T-helper 2 cell treated with Interferon-gamma antibody and Interleukin-4, amounts not matched to agents 100 ng/mL and 5 ng/mL, for 36 hours (primary cell): ENCODE results near the gene SH3BP5. TPM values are rescaled to one million over a fixed set of nuclear protein-coding genes. Genes with fewer than 3 reads are reported as not detected.

ENCODE experiments used
- intact Hi-C: fragments of 100-400 bp; cut with micrococcal nuclease; formaldehyde crosslinking; loops from one replicate; pipeline ENCODE4 v1.15.1; 2023
- total RNA-seq: library from RNA; stranded (reverse); gene quantifications from 2 replicates; pipeline ENCODE4 v1.2.3, GENCODE V29; 2022

Gene SH3BP5
- total RNA-seq, 1 donor from 2014 or later, result 41.9 TPM

DNA sequence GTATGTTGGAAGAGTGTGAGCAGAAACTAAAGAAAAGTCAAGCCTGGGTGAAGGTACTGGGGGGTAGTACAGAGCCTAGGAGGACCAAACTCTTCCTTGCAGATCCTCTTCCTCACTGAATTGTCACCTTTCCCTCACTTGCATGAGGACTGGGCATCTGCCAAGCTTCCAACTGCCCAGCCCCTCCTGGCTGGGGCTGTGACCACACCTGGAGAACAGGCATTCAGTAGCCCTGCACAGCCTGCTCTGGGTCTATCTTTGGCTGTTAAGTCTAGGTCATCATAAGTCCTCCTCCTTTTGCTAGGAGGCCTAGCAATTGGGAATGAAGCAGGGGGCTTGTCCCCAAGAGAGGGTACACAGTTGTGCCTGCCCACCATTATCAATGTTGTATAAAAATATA is 71.1 kb downstream of the SH3BP5 start:
- intact Hi-C loops, result loop anchor here (10.0 kb wide), 1 partner anchor 56 kb away; the partner anchor contains the start of gene CAPN7

DNA sequence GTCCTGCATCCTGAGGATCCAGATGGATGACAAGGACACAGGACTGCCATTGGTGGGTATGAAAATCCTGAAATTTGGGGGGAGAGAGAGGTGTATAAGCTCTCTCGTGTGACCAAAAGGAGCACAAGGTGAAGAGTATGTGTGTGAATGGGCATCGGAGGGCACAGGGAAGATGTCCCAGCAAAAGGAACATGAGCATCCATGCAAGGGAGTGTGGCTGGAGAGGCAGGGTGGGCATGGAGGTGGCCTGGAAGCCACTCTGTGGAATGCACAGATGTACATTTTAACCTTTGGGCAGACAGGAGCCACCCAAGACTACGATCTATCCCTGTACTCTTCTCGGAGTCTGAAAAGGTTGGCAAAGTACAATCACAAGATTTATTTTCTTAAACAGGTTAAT is 71.9 kb downstream of the SH3BP5 start:
- intact Hi-C loops, result loop anchor here (10.0 kb wide), 1 partner anchor 56 kb away; the partner anchor contains the start of gene CAPN7

- intact Hi-C loops, result no loop called here
Observed at GRCh38 chr3:15258720-15259119, 73.7 kb downstream of the SH3BP5 start.

GRCh38 chr3:15256861-15257341 is 75.5 kb downstream of the SH3BP5 start:
- intact Hi-C loops, result no loop called here

GRCh38 chr3:15255215-15255614 is 77.2 kb downstream of the SH3BP5 start:
- intact Hi-C loops, result no loop called here

- intact Hi-C loops, result no loop called here
Observed at GRCh38 chr3:15253023-15253697, 79.2 kb downstream of the SH3BP5 start.

- intact Hi-C loops, result no loop called here
Observed at GRCh38 chr3:15246186-15246585, 86.2 kb downstream of the SH3BP5 start.

DNA sequence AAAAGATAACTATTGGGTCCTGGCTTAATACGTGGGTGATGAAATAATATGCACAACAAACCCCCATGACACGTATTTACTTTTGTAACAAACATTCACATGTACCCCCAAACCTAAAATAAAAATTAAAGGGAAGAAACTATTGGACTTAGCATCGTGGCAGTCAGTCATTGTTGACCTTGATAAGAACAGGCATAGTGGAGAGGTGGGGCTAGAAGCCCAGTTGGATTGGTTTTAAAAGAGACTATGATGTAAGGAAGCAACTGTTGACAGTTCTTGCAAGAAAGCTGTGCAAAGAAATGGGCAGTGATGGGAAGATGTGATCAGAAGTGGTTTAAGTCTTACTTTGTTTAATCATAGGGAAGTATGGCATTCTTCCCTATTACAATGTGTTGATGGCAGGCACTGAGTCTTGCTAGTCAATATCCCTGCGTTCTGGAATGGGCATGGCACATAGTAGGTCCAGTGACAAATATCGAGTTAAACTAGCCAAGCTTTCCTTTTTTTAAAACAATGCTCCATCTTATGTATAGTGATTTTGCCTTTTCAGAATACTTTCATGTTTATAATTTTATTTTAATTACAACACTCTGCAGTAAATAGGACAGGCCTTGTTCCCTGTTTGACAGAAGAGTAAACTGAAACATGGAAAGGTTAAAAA is 88.4 kb downstream of the SH3BP5 start:
- intact Hi-C loops, result no loop called here

GRCh38 chr3:15241341-15241740 is 91.0 kb downstream of the SH3BP5 start:
- intact Hi-C loops, result no loop called here

GRCh38 chr3:15229262-15229661 is 103.1 kb downstream of the SH3BP5 start:
- intact Hi-C loops, result no loop called here

DNA sequence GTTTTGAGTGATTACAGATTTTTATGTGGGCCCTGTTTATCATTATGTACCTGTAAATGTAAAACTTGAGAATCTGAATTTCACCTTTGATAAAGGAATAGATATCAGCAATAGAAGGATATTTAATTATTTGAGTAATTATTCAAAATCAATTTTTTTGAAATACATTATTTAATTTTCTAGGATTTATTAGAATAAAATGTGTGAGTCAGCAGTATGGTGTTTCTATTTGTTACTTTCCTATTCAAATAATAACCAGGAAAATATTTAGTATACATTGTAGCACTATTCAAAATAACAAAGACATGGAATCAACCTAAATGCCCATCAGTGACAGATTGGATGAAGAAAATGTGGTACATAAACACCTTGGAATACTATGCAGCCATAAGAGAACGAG is 104.2 kb downstream of the SH3BP5 start:
- intact Hi-C loops, result no loop called here

DNA sequence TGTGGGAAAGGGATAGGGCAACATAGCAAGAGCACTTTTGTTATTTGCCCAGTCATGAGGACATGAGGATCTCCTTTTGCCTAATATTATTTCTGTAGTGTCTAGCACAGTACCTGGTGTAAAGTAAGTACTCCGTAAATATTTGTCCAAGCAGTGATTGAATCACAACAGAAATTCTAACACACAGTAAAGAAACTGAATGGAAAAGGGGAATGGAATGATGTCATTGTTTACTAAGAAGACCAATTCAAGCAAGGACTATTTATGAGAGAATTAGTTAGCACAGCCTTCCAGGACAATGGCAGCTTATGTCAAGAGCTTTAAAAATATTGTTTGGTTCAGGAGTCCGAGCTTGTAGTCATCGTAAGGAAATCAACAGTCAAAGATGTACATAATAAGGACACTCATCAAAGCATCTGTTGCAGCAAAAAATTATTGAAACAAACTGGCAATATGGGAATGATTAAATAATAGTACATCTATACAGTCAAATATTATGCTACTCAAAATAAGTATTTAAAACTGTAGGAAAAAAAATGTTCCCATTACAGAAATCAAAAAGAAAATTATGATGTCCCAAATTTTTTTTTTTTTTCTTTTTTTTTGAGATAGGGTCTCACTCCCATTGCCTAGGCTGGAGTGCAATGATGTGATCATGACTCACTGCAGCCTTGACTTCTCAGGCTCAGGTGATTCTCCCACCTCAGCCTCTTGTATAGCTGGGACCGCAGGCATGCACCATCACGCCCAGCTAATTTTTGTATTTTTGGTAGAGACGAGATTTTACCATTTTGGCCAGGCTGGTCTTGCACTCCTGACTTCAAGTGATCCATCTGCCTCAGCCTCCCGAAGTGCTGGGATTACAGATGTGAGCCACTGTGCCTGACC is 108.5 kb downstream of the SH3BP5 start:
- intact Hi-C loops, result no loop called here

DNA sequence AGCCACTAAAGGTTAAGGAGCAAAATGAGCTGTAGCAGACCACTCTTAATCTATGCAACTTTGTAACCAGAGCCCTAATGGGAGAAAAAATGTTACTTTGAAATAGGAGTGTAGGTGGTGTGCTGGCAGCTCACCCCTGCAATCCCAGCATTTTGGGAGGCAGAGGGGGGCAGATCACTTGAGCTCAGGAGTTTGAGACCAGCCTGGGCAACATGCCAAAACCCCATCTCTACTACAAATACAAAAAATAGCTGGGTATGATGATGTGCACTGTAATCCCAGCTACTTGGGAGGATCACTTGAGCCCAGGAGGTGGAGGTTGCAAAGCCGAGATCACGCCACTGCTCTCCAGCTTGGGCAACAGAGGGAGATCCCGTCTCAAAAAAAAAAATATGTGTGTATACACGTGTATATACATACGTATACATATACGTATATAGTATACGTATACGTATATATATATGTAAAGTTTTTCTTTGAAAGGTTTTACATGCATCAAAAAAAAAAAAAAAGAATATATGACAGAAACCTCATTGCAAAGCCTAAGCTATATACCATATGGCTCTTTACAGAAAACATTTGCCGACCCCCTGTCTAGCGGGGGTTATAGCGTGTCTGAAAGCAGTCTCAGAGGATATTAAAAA is 110.7 kb downstream of the SH3BP5 start:
- intact Hi-C loops, result no loop called here

DNA sequence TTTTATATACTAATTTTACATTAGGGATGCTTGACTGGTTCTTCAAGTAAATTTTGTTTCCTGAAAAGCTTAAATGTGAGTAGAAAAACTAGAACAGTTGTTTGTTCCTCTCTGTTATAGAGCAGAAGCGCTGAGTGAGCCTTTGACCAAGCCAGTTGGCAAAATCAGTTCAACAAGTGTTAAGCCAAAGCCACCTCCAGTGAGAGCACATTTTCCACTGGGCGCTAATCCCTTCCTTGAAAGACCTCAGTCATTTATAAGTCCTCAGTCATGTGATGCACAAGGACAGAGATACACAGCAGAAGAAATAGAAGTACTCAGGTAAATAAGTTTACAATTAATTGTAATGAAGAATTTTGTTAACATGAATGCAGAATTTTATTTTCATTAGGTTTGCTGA is 111.7 kb downstream of the SH3BP5 start:
- intact Hi-C loops, result no loop called here

GRCh38 chr3:15220056-15220455 is 112.3 kb downstream of the SH3BP5 start:
- intact Hi-C loops, result no loop called here

- intact Hi-C loops, result no loop called here
Observed at GRCh38 chr3:15218689-15219088, 113.7 kb downstream of the SH3BP5 start.

- intact Hi-C loops, result no loop called here
Observed at GRCh38 chr3:15217841-15218267, 114.5 kb downstream of the SH3BP5 start.

DNA sequence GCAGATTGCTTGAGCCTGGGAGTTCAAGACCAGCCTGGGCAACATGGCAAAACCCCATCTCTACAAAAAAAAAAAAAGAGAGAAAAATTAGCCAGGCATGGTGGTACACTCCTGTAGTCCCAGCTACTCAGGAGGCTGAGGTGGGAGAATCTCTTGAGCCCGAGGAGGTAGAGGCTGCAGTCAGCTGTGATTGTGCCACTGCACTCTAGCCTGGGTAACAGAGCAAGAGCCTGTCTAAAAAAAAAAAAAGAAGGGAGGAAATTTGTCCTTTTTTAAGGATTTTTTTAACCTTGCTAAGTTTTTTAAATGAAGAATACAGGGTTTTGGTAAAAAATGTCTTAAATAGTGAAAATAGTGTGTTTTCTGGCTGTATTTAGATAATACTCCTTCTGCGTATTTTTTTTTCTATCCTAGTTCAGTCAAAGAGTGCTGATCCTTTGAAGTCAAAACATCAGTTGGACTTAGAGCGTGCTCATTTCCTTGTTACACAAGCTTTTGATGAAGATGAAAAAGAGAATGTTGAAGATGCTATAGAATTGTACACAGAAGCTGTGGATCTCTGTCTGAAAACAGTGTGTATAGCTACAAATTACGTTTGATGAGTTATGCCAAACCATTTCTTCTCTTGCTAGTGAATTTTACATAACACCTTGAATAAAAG is 115.2 kb downstream of the SH3BP5 start:
- intact Hi-C loops, result no loop called here

DNA sequence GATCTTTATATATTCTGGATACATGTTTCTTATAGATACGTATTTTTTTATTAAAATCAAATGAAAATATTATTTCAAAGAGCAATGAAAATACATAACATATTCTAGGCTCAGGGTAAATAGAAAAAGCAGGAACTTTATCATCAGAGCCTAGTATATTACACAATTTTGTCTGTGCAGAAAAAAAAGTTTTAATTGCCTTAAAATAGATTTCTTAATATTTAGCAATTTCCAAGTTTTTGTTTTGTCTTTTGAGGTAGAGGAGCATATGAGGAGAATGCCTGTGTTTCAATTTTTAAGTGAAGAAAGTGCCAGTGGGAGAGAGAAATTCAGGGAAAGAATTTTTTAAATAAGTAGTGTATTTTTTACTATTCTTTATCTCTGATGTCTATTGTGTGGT is 115.9 kb downstream of the SH3BP5 start:
- intact Hi-C loops, result no loop called here

- intact Hi-C loops, result no loop called here
Observed at GRCh38 chr3:15215996-15216395, 116.4 kb downstream of the SH3BP5 start.

GRCh38 chr3:15214758-15215157 is 117.6 kb downstream of the SH3BP5 start:
- intact Hi-C loops, result no loop called here
